G401.6 (cell line): ENCODE measurements around the gene FAM107B.
"Not testable (repeated sequence)": the region's sequence is repeated elsewhere in the genome, so short reads cannot be mapped to it uniquely, and the experiment has no call there.

ENCODE experiments used
- FAIRE-seq: peaks from 2 replicates; lab custom pipeline; 2012; peaks lifted over from hg19 to GRCh38; lab: Jason Lieb, UNC

Gene FAM107B

DNA sequence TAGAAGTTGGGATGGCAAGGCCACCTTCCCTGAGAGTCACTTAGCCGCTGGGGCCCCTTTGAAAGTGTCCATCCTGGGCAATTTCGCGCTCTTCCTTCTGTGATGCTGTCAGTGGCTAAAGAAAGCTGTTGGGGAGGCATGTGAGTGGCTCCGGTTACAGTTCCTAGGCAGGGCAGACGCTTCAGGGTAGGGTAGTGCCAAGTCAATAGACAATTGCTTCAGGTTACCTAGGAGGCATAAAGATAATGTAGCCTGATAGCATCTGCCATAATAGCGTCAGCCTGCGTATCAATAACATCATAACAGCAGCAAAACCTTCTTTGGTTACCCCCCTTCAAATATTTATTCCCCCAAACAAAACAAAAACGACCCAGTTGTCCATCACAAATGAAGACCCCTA lies at the start of gene FAM107B:
FAM107B (minus strand) TSS at position 101 of the 400 bp plus-strand sequence. CDS start 234 bp downstream, outside the sequence.
- no peak for FAIRE-seq

DNA sequence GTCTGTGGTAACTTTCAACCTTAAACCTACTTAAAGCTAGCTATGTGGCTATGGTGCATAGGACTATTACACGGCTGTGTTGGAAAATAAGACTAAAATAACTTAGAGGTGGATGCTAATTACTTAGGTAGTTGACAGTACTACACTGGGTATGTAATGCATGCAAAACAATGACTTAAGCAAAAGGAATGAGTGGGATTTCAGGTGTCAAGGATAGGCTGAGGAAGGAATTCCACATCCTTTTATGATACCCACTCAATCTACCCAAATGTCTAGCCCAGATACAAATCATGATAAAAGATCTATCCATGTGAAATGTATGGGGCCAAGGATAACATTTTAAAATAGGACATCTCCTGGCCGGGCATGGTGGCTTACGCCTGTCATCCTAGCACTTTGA lies 49.3 kb upstream of the FAM107B start:
- FAIRE-seq: no peak

- FAIRE-seq: peak; percentile 94
These were observed 48.4 kb upstream of the FAM107B start for GRCh38 chr10:14822879-14823755.

- no peak for FAIRE-seq
These were observed 47.1 kb upstream of the FAM107B start for GRCh38 chr10:14821635-14822375.

GRCh38 chr10:14820775-14821154 lies 46.1 kb upstream of the FAM107B start:
- FAIRE-seq: no peak

DNA sequence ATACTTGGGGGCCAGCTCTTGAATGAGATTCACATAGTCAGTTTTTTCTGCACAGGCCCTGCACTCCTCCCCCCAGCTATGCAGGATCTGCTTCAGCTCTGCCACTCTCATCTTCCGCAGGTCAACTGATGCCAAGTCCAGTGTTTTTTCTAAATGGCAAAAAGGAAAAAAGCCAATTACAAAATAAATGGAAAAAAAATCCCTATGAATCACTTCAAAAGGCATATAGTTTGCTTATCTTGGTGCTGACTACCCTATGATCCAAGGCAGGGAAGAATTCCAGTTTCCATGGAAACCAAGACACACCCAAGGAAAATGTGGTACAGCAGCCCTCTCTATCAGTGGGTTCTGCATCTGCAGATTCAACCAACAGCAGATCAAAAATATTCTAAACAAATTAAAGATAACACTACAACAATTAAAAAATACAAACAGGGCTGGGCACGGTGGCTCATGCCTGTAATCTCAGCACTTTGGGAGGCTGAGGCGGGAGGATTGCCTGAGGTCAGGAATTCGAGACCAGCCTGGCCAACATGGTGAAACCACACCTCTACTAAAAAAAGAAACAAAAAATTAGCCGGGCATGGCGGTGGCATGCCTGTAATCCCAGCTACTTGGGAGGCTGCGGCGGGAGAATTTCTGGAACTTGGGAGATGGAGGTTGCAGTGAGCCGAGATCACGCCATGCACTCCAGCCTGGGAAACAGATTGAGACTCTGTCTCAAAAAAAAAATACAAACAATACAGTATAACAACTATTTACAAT lies 45.5 kb upstream of the FAM107B start:
- no peak for FAIRE-seq

- not testable (repeated sequence) for FAIRE-seq
These were observed 42.0 kb upstream of the FAM107B start for GRCh38 chr10:14816717-14817116.

- FAIRE-seq: no peak
These were observed 41.0 kb upstream of the FAM107B start for GRCh38 chr10:14815681-14816080.

- FAIRE-seq: no peak
These were observed 37.6 kb upstream of the FAM107B start for GRCh38 chr10:14812271-14812670.

GRCh38 chr10:14810969-14811953 lies 36.6 kb upstream of the FAM107B start:
- no peak for FAIRE-seq

DNA sequence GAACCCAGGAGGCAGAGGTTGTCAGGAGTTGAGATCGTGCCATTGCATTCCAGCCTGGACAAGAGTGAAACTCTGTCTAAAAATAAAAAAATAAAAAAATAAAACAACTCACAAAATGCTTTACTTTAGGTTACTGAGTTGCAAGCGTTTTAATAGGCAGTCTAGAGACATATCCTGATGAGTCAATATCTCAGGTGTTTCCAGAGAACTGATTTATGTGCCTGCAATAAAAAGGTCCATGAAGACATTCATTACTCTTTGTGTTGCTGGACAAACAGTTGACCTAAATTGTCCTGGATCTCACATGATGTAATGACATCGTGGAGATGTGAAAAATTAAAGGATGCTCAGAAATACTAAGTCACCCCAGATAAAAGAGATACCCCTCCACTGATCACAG lies 31.6 kb upstream of the FAM107B start:
- FAIRE-seq: no peak

GRCh38 chr10:14803827-14804226 lies 29.1 kb upstream of the FAM107B start:
- no peak for FAIRE-seq

- no peak for FAIRE-seq
These were observed 27.0 kb upstream of the FAM107B start for GRCh38 chr10:14801723-14802122.

DNA sequence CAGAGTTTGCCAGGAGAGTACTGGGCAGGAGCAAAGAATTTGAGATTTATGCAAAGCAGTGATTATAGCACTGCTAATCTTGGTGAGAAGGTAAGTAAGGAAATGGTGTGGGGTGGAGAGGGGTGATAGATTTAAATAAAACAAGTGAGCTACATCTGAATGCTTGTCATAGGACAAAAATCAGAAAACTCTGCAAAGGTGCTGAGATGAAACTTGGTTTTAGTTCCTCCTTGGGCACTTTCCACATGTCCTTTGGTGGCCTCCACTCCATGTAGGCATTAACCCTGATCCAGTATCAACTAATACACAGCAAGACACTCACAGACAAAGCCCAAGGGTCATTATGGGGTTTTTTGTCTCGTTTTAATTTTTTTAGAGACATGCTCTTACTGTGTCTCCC lies 25.7 kb upstream of the FAM107B start:
- no peak for FAIRE-seq

DNA sequence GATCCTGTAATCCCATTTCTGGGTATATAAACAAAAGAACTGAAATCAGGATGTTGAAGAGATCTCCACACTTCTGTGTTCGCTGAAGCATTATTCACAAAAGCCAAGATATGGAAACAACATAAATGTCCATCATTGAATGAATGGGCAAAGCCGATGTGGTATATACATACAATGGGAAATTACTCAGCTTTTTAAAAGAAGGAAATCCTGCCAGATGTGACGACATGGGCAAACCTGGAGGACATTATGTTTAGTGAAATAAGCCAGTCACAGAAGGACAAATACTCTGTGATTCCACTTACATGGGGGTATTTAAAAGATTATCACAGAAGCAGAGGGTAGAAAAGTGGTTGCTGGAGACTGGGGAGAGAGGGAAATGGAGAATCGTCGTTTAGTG lies 23.9 kb upstream of the FAM107B start:
- FAIRE-seq: no peak

DNA sequence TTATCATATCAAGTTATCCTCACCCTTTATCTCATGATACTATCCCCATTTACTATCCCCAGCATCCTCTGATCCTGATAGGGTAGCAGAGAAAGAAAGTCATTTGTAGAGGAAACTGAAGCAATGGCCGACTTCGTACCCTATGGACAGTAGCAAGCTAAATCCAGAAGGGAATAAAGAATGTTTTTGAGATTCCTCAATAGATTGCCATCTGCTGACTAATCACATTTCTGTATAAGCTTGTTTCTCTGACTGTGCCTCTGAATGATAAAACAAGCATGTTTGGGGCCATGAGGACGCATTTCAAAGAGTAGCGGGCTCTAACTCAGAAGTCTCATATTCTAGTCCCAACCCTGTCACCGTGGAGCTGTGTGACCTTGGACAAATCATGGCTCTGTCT lies 13.2 kb upstream of the FAM107B start:
- FAIRE-seq: no peak

DNA sequence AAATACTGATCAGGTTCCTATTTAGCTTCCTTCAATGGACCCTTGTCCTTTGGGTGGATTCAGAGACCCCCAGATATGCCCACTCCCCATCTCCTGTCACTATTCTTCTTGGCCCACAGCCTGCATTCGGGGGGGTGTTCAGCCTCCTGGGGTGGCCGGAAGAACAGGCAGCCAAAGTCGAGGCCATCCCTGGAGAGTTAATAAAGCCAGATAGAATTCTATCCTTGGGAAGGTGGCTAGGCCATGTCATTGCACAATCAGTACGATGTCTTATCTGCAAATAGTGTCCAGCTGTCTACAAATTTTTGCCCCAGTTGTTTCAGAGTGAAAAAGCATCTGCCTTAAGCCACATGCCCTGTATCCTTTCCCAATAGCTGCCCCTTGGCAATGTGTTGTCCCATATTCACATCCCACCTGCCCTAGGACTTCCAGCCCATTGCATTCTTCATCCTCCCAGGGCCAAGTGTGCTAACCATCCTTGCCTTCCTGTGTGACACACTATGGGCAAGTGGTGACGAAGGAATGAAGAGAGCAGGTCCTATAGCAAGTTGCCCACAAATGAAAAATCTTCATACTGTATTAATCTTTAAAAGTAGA lies 9.9 kb upstream of the FAM107B start:
- FAIRE-seq: no peak

DNA sequence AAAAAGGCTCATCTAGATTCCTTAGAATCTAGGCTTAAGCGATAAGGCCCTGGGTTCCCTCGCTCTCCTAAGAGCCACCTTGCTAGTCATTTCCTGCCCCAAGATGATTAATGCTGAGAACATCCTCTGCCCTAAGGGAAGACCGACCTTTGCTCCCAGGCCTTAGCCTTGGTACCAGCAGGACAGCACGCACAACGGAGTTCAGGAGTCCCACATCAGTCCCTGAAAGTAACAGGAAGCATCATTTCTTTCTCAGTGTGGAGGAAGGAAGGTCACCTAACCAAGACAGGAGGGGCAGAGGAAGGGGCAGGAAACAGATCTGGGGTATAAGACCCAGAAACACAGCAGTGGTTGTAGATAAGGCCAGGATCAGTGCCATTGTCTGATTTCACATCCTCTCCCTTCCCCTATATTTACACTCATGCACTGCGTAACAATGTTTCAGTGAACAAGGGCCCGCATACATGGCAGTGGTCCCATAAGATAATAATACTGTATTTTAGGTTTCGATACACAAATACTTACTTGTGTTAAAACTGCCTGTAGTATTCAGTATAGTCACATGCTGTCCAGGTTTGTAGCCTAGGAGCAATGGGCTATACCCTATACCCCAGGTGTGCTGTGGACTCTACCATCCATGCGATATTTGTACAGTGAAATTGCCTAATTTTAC lies 8.1 kb upstream of the FAM107B start:
- FAIRE-seq: no peak

- FAIRE-seq: no peak
These were observed 7.1 kb upstream of the FAM107B start for GRCh38 chr10:14781763-14782162.

DNA sequence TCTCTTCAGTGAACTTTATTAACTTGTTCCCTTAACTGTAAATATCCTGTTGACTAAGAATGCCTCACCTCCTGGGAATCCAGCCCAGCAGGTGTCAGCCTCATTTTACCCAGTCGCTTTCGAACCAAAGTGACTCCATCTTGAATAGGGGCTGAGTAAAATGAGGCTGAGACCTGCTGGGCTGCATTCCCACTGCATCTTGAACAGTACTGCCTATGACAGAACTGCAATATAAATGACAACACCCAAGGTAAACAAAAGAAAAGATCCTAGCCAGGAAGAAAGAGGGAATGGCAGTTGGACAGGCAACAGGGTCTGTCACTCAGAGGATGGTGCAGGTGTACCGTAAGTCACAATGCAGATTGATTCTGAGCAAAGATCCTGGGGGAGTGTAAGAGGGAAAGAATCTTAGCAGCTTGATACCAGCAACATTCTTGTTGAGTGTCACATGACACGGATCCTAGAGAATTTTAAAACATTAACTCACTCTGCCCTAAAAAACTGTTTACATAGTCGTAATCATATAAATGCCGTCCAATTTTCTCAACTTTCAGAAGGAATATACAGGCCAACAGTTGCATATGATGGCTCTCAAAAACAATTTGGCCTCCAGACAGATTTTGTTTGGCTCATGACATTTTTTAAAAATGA lies 4.4 kb upstream of the FAM107B start:
- FAIRE-seq: no peak
